Mucosa of stomach (tissue), 1 donor: ENCODE results near the gene FAM149A.

Experiments used
- H3K27me3 ChIP-seq: one replicate; pipeline ENCODE4 v1.7.0; 2013; ENCODE audit warnings: mild to moderate bottlenecking, low read length; ENCODE audit not compliant: control insufficient read depth, insufficient read depth
- H3K36me3 ChIP-seq: one replicate; pipeline ENCODE4 v1.7.0; 2013; ENCODE audit warnings: low read length; ENCODE audit not compliant: control insufficient read depth, insufficient read depth
- H3K4me1 ChIP-seq: one replicate; pipeline ENCODE4 v1.7.0; 2013; ENCODE audit warnings: mild to moderate bottlenecking, low read length; ENCODE audit not compliant: control insufficient read depth, insufficient read depth
- H3K4me3 ChIP-seq: one replicate; pipeline ENCODE4 v1.7.0; 2013; ENCODE audit warnings: low read length
- H3K9ac ChIP-seq: one replicate; pipeline ENCODE4 v1.7.0; 2013; ENCODE audit warnings: mild to moderate bottlenecking, low read length, moderate library complexity
- H3K9me3 ChIP-seq: one replicate; pipeline ENCODE4 v1.7.0; 2013; ENCODE audit warnings: mild to moderate bottlenecking, low read length, moderate library complexity; ENCODE audit not compliant: control insufficient read depth
- donor health status: Pancreatic carcinoma.

FAM149A gene

DNA sequence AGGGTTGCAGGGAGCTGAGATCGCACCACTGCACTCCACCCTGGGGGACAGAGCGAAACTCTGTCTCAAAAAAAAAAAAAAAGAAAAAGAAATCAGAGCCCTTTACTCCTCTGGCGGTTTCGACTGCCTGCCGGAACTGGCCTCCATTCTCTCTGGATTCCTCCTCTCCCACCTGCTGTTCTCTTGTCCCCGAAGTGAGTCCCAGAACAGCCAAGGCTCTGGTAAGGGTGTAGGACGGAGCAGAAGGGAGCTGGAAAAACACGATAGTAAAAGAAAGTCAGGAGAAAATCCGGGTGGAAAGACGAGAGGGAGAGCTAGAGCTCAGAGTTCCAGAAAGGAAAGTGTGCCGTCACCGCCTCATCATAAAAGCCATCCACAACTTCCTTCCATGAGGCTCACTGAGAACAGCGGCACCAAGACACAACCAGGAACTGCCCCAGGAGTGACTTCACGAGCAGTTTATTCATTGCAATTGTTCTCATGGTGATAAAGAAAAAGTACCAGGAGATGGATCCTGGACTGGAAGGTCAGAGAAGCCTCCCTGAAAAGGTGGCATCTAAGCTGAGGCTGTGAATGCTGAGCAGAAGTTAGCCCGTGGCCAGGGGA is 23.2 kb upstream of the FAM149A start:
- H3K4me3 ChIP-seq: no peak overlapping the region
- H3K27me3 ChIP-seq: no peaks in the 10 kb centered on the region
- H3K4me1 ChIP-seq: no peaks in the 10 kb centered on the region
- H3K36me3 ChIP-seq: no peaks in the 10 kb centered on the region
- no peak overlapping the region for H3K9ac ChIP-seq
- no peaks in the 10 kb centered on the region for H3K9me3 ChIP-seq

DNA sequence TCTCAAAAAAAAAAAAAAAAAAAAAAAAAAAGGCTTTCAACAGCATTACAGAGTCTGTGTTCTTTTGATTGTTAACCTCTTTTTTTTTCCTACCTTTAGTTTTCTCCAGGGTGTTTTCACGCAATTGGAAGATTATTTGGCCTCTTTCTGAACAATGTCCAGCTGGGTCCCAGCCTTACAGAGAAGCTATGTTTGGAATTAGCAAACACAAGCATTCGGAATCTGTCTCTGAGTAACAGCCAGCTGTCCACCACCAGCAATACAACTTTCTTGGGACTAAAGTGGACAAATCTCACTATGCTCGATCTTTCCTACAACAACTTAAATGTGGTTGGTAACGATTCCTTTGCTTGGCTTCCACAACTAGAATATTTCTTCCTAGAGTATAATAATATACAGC is 22.3 kb upstream of the FAM149A start:
- H3K27me3 ChIP-seq: no peaks in the 10 kb centered on the region

DNA sequence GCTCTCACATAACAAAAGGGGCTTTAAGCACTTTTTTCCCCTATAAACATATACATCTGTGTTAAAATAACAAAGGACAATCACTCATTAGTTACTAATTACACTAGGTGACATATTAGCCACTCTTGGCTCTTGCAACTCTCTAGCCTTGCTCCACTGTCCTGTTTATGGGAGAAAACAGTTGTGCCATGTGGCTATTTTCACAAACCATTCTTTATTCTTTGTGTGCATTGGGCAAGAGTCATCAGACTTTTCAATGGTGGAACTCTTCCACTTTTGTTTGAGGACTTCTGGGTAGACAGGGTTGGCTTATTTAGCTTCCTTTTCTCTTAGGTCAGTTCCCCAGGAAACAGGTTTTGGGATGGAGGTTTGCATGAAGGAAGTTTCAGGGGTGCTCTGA is 16.0 kb upstream of the FAM149A start:
- Histone ChIP-seq H3K27me3 (no peaks in the 10 kb centered on the region), H3K36me3 (no peaks in the 10 kb centered on the region), H3K4me1 (no peaks in the 10 kb centered on the region)

More for the DNA sequence above, 22.3 kb upstream of the FAM149A start:
- no peak overlapping the region for H3K9ac ChIP-seq
- H3K4me3 ChIP-seq: no peak overlapping the region
- no peaks in the 10 kb centered on the region for H3K36me3 ChIP-seq
- no peaks in the 10 kb centered on the region for H3K4me1 ChIP-seq
- H3K9me3 ChIP-seq: no peaks in the 10 kb centered on the region

DNA sequence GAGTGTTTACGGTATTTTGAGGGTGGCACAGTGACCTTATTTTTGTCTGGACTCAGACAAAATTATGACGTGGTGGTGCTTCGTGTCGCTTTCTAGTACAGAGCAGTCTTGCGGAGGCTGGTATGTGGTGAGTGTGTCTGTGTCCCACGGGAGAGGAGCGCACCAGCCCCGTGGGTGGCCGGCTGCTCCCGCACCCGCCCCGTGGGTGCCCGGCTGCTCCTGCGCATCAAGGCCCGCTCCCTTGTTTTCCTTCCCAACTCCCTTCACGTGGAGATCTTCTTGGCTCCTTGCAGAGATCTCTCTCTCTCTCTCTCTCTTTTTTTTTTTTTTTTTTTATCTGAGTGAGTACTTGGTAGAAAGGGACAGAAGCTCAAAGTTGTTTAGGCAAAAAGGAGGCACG is 12.2 kb upstream of the FAM149A start:
- Histone ChIP-seq H3K4me3 (no peak overlapping the region), H3K27me3 (no peaks in the 10 kb centered on the region), H3K4me1 (no peaks in the 10 kb centered on the region), H3K9me3 (no peaks in the 10 kb centered on the region), H3K36me3 (no peaks in the 10 kb centered on the region), H3K9ac (no peak overlapping the region)

More for the DNA sequence above, 16.0 kb upstream of the FAM149A start:
- no peak overlapping the region for H3K9ac ChIP-seq
- H3K4me3 ChIP-seq: no peak overlapping the region
- no peaks in the 10 kb centered on the region for H3K9me3 ChIP-seq

DNA sequence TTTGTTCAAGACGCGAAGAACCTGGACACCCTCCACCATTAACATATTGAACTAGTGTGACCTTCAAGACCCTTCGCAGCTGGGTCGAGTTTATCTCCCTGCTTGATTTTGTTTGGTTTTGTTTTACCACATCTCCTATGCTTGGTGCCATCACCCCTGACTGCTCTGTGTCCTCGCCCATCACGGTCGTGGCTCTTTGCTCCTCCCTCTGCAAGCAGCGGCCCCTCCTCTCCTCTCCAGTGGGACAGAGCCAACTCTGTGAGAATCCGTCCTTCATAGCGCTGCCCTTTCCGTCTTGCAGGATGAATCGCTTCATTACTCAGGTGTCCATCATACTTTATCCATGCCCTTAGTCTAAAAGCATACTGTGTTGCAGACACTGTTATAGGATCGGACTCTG is 9.1 kb upstream of the FAM149A start:
- no peaks in the 10 kb centered on the region for H3K9me3 ChIP-seq
- no peaks in the 10 kb centered on the region for H3K4me1 ChIP-seq
- H3K4me3 ChIP-seq: no peak overlapping the region
- H3K27me3 ChIP-seq: no peaks in the 10 kb centered on the region
- H3K36me3 ChIP-seq: no peaks in the 10 kb centered on the region
- no peak overlapping the region for H3K9ac ChIP-seq

DNA sequence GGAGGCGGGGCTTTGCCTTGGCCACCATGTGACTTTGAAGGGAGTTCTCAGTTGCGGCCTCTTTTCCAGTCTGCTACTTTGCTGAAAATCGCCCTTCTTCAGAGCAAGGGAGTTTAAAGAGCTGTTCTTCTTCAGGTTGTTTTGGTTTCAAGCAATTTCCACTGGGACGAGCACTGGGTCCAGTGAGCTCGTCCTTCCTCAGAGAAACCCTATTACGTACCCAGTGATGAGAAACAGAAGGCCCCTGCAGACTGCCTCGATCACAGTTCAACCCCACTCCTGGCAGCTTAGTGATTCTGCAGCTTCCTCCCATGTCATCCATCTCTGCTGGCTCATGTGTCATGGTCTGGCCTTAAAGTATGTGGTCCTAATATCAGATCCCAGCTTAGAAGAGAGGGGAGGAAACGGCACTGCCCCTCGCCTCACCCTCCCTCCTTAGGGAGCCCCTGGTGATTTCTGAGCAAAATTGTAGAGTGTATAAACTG is 7.8 kb upstream of the FAM149A start:
- no peaks in the 10 kb centered on the region for H3K4me1 ChIP-seq
- no peaks in the 10 kb centered on the region for H3K9me3 ChIP-seq
- H3K9ac ChIP-seq: no peak overlapping the region
- H3K36me3 ChIP-seq: no peaks in the 10 kb centered on the region
- H3K27me3 ChIP-seq: no peaks in the 10 kb centered on the region
- H3K4me3 ChIP-seq: no peak overlapping the region

DNA sequence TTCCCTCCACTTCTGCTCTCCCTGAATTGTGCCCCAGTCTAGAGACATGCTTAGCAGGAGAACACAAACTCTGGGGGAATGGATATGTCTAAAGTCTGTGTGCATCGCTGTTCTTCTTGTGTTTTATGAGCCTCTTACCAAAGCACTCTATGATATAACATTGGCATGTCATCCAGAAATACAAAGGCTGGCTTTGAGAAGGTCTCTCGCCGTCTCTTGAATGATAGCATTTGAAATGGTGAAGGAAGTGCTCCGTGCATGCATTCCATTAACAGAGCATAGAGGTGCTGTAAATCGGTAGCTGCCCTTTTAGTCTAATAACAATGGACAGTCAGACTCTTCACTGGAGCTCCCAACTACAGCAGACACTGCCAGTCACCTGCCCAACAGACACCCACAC is 7.1 kb upstream of the FAM149A start:
- no peak overlapping the region for H3K4me3 ChIP-seq
- no peaks in the 10 kb centered on the region for H3K36me3 ChIP-seq
- H3K9ac ChIP-seq: no peak overlapping the region
- no peaks in the 10 kb centered on the region for H3K27me3 ChIP-seq
- H3K9me3 ChIP-seq: no peaks in the 10 kb centered on the region
- H3K4me1 ChIP-seq: no peaks in the 10 kb centered on the region

DNA sequence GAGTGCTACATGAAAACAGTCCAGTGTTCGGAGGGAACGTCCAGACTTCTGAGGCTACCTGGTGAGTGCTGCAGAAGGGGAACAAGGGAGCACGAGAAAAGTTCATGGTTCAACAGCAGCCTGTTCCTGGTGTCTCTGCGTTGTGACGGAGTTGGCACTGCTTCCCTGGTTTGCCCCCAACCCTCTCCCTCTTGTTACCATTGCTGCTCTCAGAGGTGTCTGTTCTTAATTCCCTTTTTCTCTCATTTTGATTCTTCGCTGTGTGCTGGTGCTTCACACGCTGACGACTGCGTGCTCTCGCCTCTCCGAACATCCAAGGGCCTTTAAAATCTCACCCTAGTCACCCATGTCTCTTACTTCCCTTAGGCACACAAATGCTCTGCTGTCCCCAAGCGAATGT is 1.6 kb upstream of the FAM149A start:
- Histone ChIP-seq H3K36me3 (no peaks in the 10 kb centered on the region), H3K4me1 (no peaks in the 10 kb centered on the region), H3K9ac (no peak overlapping the region), H3K27me3 (no peaks in the 10 kb centered on the region), H3K4me3 (no peak overlapping the region), H3K9me3 (no peaks in the 10 kb centered on the region)

DNA sequence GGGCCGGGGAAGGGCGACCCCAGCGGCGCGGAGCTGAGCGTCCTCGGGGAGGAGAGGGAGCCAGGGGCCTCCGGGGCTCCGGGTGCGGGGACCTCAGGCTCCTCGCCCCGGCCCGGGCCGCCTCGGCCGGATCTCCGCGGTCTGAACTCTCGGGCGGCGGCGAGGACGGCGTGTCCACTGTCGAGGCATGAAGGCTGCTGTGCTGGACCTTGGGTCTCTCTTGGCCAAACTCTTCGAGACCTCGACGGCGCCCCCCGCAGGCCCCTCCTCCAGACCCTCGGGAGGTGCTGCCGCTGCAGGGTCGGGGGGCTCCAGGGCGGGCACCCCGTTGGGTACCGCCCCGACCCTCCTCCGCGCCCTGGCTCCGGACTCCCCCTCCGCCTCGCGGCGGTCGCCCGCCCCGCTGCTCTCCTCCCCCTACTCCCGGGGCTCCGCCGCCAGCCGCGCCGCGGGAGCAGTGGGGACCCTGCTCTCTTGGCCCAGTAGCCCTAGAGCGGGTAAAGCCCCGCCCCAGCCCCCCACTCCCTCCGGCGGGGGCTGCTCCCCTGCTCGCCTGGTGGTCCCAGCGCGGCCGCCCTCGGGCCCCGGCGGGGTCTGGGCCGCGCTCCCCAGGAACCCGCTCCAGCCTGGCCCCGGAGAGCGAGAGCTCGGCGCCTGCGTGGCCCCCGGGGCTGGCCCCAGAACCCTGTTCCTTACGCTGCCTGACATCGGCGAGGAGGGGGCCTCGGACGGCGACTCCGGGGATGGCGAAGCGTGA is 564 bp downstream of the FAM149A start:
- no peaks in the 10 kb centered on the region for H3K9me3 ChIP-seq
- H3K9ac ChIP-seq: peak overlapping the region; percentile 74
- H3K36me3 ChIP-seq: no peaks in the 10 kb centered on the region
- H3K27me3 ChIP-seq: no peaks in the 10 kb centered on the region
- H3K4me1 ChIP-seq: no peaks in the 10 kb centered on the region
- peak overlapping the region; percentile 10 for H3K4me3 ChIP-seq

DNA sequence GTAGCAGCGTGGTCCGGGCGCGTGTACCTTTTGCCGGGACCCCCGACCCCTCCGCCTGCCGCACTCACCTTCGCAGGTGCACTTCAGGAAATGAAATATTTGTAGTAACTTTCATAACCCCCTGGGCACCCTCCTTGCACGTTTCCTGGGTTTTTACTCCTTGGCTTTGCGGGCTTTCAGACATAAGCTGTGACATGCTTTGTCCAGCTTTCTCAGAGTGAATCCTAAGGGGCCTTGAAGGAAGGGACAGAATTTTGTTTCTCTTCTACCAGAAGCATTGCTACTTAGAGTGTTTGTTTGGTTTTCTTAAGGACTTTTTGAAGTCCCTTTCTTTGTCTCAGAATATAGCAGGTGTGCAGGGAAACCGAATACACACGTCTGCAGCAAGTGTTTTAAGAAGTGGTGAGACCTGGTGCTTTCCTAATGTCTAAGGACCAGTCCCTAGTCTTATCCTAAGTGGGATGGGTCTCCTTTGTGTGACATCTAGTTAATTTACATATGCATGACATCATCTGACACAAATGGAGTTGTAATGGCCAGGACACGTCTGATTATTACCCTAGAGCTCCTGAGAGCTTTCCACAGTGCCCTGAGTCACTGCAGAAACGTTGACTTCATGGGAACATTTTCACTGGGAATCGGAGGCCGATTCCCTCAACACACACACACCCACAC is 1.3 kb downstream of the FAM149A start:
- no peaks in the 10 kb centered on the region for H3K4me1 ChIP-seq
- H3K27me3 ChIP-seq: no peaks in the 10 kb centered on the region
- peak overlapping the region; percentile 74 for H3K9ac ChIP-seq
- H3K9me3 ChIP-seq: no peaks in the 10 kb centered on the region
- H3K4me3 ChIP-seq: peak overlapping the region; percentile 10
- no peaks in the 10 kb centered on the region for H3K36me3 ChIP-seq

DNA sequence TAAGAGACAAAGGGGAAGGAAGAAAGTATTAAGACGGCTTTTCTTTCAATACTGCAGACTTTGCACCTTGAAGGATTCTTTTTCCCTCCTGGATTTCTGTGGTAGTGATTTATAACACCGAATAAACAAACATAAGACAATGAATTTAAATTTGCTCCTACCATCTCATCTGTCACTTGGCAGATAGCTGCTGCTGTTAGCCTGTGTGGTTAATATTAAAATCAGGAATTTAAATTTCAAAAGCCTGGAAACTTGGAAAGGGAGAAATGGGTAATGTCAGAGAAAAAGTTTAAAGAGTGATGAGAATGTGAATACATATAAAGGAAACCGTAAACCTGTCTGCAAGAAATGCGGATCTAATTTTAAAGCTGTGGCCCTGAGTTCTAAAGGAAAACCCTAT is 3.4 kb downstream of the FAM149A start:
- H3K9ac ChIP-seq: no peak overlapping the region
- H3K9me3 ChIP-seq: no peaks in the 10 kb centered on the region
- no peaks in the 10 kb centered on the region for H3K4me1 ChIP-seq
- H3K4me3 ChIP-seq: no peak overlapping the region
- H3K27me3 ChIP-seq: no peaks in the 10 kb centered on the region
- no peaks in the 10 kb centered on the region for H3K36me3 ChIP-seq

DNA sequence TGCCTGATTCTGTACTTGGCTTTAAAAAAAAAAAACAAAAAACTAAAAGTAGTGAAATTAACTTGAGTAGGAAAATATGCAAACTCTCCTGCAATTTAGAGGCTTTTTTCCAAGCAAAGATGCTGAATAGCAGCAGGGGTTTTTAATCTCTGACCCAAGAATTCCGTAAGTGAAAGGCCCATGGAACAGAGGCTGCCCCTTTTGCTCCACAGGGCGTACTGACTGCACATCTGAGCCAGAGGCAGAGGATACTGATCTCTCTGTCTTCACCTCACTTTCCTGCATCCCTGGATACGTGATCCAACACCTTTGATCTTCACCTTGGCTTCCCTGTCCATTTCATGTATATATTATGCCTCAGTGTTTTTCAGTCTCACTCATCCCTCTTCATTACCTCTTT is 3.9 kb downstream of the FAM149A start:
- no peaks in the 10 kb centered on the region for H3K27me3 ChIP-seq
- H3K4me1 ChIP-seq: no peaks in the 10 kb centered on the region
- H3K9me3 ChIP-seq: no peaks in the 10 kb centered on the region
- no peak overlapping the region for H3K9ac ChIP-seq
- no peak overlapping the region for H3K4me3 ChIP-seq
- no peaks in the 10 kb centered on the region for H3K36me3 ChIP-seq
